HG02798 (cell line): ENCODE results near the gene CCDC106.

Source experiments
- ATAC-seq: cut with Tn5 transposase; IDR thresholded peaks from one replicate; pipeline ENCODE4 v1.9.1; 2021; ENCODE audit warnings: mild to moderate bottlenecking; ENCODE audit not compliant: unreplicated experiment, poor library complexity

The CCDC106 gene

DNA sequence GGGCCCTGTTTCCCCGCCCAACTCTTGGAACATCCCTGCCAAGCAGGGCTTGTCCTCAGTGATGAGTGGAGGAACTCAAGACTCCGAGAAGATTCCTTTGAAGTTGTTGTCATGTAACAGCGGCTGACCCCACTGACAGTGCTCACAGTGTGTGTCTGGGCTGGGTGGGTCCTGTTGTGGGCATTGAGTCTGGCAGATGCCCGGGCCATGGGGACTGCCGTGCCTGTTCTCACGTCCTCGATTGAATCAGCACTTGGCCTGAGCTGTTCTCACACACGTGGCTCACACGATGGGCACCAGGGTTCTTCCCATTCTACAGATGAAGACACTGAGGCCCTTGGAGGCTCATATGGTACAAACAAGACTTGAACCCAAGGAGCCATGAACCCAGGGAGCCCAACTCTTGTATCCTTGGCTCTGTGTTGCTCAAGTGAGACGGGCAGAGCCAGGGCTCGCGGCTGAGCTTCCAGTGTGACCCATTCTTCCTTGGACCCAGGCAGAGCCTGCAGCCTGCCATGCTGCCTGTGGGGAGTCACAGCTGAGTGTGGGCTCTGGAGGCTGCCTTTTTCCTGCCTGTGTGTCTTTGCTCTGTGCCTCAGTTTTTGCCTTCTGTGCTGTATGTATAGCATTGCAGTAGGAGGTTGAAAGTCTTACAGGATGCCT, 18.5 kb downstream of the CCDC106 start:
- no peak for ATAC-seq

DNA sequence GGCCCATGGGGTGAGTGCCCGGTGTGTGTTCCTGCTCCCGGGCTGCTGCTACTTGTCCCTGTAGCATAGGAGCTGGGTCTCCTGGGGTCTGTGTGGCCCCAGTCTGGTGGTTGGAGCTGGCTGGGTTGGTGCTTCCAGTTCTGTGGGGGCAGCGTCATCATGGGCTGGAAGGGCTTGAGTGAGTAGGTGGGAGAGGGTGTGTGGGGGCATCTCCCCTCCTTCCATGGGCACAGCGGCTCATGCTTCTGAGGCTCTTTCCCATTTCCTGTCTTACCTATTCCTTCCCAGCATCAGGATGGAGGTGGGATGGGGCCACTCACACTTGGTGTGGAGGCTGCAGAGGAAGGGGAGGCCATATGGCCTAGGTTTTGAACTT, 19.0 kb downstream of the CCDC106 start:
- ATAC-seq: no peak

DNA sequence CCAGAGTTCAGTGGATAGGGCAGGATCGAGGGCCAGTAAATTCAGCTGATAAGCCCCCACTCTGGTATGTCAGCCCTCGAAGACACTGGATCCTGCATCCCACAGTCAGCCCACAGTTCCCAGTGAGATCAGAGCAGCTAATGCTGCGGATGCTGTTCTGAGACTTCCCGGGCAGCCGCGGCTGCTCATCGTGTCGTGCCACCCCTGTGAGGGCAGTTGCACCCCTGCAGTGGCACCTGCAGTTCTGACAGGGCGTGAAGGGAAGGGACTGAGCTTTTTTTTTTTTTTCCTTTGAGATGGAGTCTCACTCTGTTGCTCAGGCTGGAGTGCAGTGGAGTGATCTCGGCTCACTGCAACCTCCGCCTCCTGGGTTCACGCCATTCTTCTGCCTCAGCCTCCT, 19.5 kb downstream of the CCDC106 start:
- no peak for ATAC-seq

DNA sequence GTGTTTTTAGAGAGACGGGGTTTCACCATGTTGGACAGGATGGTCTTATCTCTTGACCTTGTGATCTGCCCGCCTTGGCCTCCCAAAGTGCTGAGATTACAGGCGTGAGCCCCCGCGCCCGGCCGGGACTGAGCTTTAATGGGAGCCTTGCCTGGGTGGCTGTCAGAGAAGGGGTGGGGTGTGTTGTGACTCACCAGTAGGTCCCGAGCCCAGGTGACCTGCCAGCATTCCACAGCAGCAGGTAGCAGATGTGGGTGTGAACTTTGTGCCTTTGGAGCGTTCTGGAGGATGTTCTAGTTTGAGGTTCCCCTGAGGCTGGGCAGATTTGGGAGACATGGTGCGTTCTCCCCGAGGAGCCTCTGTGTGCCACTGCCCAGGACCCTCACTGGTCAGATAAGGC, 19.9 kb downstream of the CCDC106 start:
- ATAC-seq: no peak

DNA sequence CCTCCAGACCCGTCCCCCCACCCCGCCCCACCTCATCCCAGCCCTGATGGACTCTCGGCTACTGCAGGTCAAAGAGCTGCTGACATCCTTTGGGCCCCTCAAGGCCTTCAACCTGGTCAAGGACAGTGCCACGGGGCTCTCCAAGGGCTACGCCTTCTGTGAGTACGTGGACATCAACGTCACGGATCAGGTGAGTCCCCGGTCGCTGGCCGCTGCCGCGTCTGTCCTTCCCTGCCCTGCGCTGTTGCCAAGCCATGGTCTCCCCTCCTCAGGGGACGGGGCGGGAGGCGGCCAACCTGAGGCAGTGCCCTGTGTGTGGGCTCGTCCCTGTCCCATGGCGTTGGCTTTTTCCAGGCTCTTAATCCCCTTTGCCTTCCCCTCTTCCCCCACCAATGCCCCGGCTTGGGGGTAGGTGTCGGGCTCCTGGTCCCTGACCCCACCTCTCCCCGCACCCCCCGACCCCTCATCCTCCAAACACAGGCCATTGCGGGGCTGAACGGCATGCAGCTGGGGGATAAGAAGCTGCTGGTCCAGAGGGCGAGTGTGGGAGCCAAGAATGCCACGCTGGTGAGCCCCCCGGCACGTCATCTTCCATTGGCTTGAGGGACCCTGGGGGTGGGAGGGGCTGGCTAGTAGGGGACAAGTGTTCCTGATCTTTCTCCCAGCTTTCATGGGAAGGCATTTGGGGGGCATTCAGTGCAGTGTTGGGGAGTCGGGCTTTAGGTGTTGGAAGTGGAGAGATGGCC, 20.8 kb downstream of the CCDC106 start:
- no peak for ATAC-seq

DNA sequence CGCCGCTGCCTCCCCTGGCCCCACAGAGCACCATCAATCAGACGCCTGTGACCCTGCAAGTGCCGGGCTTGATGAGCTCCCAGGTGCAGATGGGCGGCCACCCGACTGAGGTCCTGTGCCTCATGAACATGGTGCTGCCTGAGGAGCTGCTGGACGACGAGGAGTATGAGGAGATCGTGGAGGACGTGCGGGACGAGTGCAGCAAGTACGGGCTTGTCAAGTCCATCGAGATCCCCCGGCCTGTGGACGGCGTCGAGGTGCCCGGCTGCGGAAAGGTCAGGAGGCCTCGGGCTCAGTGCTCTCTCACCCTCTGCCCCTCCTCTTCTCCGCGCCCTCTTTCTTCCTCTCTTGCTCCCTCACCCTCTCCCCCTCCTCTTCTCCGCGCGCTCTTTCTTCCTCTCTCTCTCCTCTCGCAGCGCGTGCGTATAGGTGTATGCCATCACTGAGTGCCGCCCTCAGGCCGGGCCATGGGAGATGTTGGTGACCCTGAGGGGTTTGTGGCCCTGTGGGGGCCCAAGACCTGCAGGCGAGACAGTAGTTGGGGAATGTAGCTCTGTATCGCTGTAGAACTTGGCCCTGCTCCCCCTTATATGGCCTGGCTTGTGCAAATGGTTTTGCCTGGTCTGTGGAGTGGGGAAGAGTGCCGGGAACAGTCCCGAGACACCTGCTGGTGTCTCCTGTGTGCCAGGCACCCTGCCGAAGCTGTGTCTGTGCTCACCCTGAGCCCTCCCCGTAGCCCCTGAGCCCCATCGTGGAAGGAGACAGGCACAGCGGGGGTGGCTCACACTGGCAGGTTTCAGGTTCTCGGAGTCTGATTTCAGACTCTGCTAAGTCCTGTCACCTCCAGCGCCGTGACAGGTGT, 21.6 kb downstream of the CCDC106 start:
- ATAC-seq: no peak

DNA sequence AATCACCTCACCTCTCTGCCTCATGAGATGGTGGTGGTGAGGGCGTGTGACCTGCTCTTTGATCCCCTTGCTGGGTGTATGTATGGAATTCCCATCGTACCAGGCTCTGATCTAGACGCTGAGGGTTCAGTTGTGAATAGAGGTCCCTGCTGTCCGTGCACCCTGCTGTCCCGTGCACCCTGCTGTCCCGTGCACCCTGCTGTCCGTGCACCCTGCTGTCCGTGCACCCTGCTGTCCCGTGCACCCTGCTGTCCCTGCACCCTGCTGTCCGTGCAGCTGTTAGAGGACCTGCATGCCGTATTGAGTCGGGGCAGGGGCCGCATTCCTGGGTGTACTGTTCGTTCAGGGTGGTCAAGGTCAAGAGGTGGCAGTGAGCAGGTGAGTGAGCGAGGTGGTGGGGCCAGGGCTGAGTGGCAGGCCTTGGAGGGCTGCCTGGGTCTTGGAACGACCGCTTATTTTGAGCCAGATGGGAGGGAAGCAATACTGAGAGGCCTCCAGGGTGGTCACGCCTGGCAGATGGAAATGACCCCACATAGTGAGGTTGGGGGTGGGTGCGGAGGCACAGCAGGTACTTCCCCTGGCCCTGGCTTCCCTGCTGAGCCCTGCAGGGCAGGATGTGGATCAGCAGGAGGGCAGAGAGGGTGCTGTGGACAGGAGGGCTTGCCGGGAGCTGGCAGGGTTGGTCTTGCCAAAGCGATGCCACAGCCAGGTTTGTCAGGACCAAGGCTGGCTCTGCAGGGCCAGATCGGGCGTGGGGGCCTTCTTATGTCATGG, 22.5 kb downstream of the CCDC106 start:
- no peak for ATAC-seq

DNA sequence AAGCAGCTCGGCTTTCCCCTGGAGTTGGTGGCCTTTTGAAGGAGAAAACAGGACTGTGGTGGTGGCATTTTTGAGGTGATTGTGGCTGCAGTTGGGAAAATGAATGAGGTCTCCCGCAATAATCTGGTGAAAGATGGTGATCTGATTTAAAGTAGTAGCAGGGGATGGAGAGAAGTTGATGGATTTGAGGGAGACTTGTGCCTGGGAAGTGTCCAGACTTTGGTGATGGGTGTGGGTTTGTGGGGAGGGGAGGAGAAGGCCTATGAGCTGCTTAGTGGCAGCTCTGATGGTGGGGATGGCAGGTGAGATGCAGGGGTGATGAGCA, 23.0 kb downstream of the CCDC106 start:
- no peak for ATAC-seq

DNA sequence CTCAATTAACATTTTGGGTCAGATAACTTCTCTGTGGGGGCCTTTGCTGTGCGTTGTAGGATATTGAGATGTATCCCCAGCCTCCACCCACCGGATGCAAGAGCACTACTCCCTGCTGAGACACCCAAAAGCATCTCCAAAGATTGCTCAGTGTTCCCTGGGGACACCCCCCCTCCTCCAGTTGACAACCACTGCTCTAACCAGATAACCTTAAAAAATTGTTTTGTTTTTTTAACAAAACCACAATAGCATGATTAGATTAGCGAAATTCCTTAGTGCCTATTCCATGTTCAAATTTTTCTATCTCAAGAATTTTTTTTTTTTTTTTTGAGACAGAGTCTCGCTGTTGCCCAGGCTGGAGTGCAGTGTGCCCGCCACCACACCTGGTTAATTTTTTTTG, 24.4 kb downstream of the CCDC106 start:
- no peak for ATAC-seq

DNA sequence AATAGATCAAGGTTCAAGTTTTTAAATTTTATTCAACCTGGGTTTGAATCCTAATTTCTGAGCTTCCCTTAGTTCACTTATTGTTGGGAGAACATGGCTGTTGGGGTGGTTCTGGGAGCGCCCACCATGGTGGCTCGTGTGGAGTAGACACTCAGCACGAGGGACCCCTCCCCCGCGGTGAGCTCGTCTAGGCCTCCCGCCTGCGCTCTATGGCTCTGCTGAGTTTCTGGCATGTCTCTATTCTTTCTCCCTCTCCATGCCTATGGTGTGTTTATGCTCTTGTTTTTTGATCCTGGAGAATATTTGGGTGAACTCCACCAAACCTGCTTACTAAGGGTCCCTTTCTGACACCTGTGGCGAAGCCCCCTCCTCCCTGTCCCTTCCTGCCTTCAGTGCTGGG, 25.5 kb downstream of the CCDC106 start:
- ATAC-seq: no peak

DNA sequence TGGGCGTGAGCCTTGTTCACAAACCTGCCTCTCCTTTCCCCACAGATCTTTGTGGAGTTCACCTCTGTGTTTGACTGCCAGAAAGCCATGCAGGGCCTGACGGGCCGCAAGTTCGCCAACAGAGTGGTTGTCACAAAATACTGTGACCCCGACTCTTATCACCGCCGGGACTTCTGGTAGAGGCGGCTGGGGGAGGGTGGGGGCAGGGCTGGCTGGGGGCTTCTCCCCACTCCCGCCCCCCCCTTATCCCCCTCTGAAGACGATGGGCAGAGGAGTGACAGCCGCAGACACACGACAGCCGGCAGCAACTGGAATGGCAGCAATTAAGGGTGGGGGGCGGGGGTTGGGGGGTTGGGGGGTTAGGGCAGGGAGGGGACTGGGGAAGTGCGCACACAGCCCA, 25.9 kb downstream of the CCDC106 start:
- no peak for ATAC-seq

DNA sequence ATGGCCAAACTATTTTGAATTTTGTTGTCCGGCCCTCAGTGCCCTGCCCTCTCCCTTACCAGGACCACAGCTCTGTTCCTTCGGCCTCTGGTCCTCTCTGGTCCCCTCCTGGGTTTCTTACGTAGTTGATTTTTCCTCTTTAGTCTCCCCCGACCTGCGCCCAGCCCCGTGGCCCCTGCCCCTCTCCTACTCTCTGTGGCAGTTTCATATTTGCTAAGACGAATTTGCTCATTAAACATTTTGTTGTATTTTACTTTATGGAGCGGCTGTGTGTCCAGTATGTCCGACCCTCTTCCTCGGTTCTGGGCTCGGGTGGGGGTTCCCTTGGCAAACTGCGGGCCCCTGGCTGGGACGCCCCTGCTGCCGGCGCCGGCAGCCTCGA, 26.4 kb downstream of the CCDC106 start:
- no peak for ATAC-seq

DNA sequence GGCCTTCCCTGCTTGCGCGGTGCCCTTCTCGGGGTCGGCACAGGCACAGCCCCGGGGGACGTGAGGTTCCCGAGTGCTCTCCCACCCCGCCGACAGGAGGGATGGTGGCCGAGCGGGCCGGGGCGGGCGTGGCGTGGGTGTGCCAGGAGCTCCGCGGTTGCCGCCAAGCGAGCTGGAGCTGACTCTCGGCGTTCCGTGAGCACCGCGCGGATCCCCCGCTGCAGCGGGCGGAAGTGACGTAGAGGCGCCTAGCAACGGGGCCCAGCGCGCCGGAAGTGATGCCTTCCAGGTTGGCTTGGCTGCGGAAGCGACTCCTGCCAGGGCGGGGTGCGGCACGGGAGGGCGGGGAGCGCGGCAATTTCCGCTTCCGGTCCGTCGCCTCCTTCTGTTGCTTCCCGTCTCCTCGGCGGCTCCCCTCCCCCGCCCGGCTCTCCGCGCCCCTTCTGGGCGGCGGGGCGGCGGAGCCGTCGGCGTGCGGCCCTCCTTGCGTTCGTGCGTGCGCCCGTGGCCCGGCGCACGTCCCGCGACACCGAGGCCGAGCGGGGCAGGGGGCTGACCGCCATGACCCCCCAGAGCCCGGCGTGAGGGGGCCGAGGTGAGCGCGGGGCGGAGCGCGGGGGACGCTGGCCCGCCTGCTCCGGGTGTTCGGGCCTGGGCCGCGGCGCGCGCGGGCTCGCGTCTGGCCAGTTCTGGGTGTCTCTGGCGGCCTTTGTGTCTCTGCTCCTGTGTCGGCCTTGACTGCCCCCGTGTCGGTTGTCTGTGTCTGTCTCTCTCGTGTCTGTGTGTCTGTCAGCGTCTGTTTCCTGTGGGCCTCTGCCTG, 27.0 kb downstream of the CCDC106 start, which contains the start of gene EPN1:
EPN1 (plus strand) TSS at position 386 of the 820 bp plus-strand sequence. CDS start 3,402 bp downstream, outside the sequence.
- ATAC-seq: peak; percentile 82

DNA sequence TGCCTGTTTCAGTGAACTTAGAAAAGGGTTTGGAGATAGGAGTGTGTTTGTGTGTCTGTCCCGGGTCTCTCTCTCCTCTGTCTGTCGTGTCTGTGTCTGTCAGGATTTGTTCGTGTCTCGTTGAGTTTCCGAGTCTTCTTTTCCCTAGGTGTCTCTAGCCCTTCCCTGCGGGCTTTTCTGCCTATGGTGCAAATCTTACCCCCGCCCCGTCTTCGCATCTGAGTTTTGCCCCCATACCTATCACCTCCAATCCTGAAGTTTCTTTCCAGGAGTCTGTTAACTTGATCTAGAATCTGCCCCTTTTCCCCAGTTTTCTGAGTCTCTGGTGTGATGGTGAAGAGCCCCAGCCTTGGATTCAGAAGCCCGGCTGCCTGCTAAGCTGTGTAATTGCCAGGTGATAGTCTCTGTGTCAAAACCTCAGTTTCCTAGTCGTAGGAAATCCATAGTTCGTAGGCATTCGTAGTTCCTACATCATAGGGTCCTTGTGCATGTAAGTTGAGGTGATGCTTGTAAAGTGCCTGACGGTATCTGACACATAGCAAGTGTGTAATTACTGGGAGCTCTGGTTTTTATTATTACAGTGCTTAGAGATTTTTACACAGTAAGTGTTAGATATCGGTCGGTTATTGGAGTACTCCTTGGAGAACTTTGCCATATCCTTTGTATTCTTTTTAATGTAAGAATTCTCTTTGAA, 27.8 kb downstream of the CCDC106 start:
- ATAC-seq: no peak

DNA sequence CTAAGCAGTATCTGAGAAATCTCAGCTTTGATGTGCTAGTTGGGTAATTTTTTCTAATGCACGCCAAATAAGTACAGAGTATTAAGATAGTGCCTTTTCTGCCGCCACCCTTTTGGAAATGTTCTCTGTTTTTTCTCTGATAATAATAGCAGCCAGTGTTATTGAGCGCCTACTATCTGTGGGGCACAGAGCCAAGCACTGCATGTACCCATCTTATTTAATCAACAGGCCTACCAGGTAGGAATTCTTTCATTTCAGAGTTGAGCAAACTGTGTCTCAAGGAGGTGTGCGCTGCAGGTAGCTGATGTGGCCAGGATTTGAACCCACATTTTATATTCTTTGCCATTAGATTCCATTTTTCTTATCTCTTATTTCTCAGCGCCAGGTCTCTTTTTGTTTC, 28.4 kb downstream of the CCDC106 start:
- no peak for ATAC-seq

DNA sequence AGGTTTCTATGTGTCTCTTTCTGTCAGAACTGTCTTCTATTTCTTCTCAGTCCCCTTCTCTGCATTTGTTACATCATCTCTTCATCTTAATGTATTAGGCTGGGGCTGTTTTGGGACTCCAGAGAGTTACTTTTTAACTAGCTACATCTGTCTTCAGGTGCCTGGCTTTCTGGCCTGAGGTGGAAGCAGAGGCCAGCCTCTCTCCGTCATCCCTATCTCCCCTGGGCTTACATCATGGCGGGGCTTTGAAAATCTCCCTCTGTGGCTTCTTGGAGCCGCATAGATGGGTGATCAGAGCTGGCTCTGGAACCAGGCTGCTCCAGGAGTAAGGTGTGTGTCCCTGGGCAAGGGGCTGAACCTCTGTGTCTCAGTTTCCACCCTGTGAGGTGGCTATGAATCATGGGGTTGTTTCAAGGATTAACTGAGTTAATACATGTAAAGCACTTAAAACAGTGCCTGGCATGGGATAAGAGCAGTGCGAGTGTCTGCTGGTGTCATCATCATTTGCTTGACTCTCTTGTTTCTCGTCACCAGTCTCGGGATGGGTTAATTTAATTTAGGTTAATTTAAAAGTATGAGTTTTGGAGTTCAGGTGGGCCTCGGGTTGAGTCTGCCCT, 29.0 kb downstream of the CCDC106 start:
- ATAC-seq: no peak

DNA sequence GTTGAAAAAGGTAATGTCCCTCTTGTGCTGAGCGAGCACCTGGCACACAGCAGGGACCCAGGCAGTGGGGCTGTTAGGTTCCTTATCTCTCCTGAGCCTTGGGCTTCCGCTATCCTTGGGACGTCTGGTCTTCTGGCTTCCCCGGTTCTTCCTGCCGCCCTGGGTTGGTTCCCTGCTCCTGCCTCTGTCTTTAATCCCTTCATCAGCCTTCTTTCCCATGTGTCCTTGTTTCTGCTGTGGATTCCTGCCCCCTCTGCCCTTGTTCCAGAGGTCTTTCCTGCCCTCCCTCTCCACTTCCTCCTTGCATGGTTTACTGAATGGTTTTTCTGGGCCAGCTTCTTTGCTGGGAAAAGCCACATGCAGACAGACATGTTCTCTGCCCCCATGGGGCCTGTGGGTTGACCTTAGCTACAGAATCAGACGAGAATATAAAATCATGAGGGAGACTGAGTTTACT, 29.6 kb downstream of the CCDC106 start:
- no peak for ATAC-seq

DNA sequence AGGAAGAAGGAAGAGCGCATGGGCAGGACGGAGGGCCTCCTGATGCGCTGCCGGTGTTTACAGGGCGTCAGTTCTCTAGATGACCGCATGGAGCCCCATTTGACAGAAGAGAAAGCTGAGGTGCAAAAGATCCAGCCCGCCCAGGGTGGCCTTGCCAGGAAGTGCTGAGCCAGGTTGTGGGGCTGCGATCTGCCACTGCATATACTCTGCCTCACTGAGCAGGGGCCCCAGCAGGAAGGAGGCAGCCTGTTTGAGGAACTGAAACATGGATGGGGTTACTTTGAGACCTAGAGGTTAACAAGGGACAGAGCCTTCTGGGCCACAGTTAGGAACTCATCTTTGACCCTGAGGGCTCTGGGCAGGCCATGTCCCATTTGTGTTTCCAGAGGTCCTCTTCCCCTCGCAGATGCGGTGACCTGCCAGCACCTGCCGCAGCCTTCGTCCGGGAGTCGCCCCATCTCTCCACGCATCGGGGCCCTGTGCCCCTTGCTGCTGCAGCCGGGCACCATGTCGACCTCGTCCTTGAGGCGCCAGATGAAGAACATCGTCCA, 30.2 kb downstream of the CCDC106 start:
- ATAC-seq: peak; percentile 68
